ENCODE results near the gene PPIL3.

DNA sequence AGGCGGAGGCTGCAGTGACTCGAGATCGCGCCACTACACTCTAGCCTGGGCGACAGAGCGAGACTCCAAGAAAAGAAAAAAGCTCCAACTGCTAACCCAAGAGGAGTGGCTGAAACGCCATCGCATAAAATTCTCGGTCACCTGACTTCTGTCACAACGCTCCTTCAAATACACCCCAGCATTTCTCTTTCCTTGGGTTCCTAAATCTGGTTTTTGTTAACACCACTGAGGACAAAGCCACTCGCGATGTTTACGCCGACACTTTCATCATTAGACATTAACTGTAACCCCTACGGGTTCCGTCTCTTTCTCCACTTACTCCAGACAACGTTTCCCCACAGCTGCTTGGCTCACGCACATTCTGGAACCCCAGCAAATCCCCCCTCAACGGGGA, 25.1 kb downstream of the PPIL3 start:
- TF ChIP-seq, protein P1, sequence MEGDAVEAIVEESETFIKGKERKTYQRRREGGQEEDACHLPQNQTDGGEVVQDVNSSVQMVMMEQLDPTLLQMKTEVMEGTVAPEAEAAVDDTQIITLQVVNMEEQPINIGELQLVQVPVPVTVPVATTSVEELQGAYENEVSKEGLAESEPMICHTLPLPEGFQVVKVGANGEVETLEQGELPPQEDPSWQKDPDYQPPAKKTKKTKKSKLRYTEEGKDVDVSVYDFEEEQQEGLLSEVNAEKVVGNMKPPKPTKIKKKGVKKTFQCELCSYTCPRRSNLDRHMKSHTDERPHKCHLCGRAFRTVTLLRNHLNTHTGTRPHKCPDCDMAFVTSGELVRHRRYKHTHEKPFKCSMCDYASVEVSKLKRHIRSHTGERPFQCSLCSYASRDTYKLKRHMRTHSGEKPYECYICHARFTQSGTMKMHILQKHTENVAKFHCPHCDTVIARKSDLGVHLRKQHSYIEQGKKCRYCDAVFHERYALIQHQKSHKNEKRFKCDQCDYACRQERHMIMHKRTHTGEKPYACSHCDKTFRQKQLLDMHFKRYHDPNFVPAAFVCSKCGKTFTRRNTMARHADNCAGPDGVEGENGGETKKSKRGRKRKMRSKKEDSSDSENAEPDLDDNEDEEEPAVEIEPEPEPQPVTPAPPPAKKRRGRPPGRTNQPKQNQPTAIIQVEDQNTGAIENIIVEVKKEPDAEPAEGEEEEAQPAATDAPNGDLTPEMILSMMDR (conservative IDR thresholded peaks at IDR 0.05), result no peak
- no peak for TF ChIP-seq ZFX (IDR thresholded peaks at IDR 0.05)

Data from C4-2B (cell line).